Measurements from ENCODE around the gene MAP3K9.
"Not testable (repeated sequence)": the region's sequence is repeated elsewhere in the genome, so short reads cannot be mapped to it uniquely, and the experiment has no call there.

MAP3K9 gene

GRCh38 chr14:70809225-70810219 is at the start of gene MAP3K9:
Gene MAP3K9 (minus strand): TSS chr14:70809513. CDS start chr14:70809171, 342 bp downstream.
- DNase-seq (ENCODE audit: low read depth) = peak; percentile 93

GRCh38 chr14:70858641-70859040 is 49.3 kb upstream of the MAP3K9 start:
- DNase-seq (ENCODE audit: low read depth) = no peak

GRCh38 chr14:70857496-70857890 is 48.2 kb upstream of the MAP3K9 start:
- no peak for DNase-seq (ENCODE audit: low read depth)

GRCh38 chr14:70856851-70857495 is 47.7 kb upstream of the MAP3K9 start:
- DNase-seq (ENCODE audit: low read depth) = no peak

- DNase-seq (ENCODE audit: low read depth) = no peak
Observed at GRCh38 chr14:70855486-70855885, 46.2 kb upstream of the MAP3K9 start.

GRCh38 chr14:70853658-70854057 is 44.3 kb upstream of the MAP3K9 start:
- DNase-seq (ENCODE audit: low read depth) = not testable (repeated sequence)

GRCh38 chr14:70847406-70848090 is 38.2 kb upstream of the MAP3K9 start:
- DNase-seq (ENCODE audit: low read depth) = no peak

GRCh38 chr14:70845601-70846000 is 36.3 kb upstream of the MAP3K9 start:
- no peak for DNase-seq (ENCODE audit: low read depth)

GRCh38 chr14:70842851-70843462 is 33.6 kb upstream of the MAP3K9 start:
- DNase-seq (ENCODE audit: low read depth) = no peak

GRCh38 chr14:70838076-70838475 is 28.8 kb upstream of the MAP3K9 start:
- no peak for DNase-seq (ENCODE audit: low read depth)

- DNase-seq (ENCODE audit: low read depth) = no peak
Observed at GRCh38 chr14:70836946-70837345, 27.6 kb upstream of the MAP3K9 start.

- no peak for DNase-seq (ENCODE audit: low read depth)
Observed at GRCh38 chr14:70833884-70834283, 24.6 kb upstream of the MAP3K9 start.

- DNase-seq (ENCODE audit: low read depth) = no peak
Observed at GRCh38 chr14:70832561-70833305, 23.4 kb upstream of the MAP3K9 start.

- no peak for DNase-seq (ENCODE audit: low read depth)
Observed at GRCh38 chr14:70830998-70831781, 21.9 kb upstream of the MAP3K9 start.

GRCh38 chr14:70828188-70828587 is 18.9 kb upstream of the MAP3K9 start:
- no peak for DNase-seq (ENCODE audit: low read depth)

- DNase-seq (ENCODE audit: low read depth) = no peak
Observed at GRCh38 chr14:70827752-70828151, 18.4 kb upstream of the MAP3K9 start.

GRCh38 chr14:70827347-70827746 is 18.0 kb upstream of the MAP3K9 start:
- DNase-seq (ENCODE audit: low read depth) = no peak

- DNase-seq (ENCODE audit: low read depth) = no peak
Observed at GRCh38 chr14:70823281-70823680, 14.0 kb upstream of the MAP3K9 start.

- DNase-seq (ENCODE audit: low read depth) = no peak
Observed at GRCh38 chr14:70822530-70823185, 13.3 kb upstream of the MAP3K9 start.

All from activated T-cell treated with anti-CD3 and anti-CD28 coated beads for 48 hours (primary cell).